Measurements from ENCODE around the gene RNF169. TPM values are rescaled to one million over a fixed set of nuclear protein-coding genes. Genes with fewer than 3 reads are reported as not detected.
"Not testable (repeated sequence)": the region's sequence is repeated elsewhere in the genome, so short reads cannot be mapped to it uniquely, and the experiment has no call there.

The RNF169 gene
- total RNA-seq, 3 donors from 2014 or later: 16.5 to 36.1 (median 27.2) TPM

DNA sequence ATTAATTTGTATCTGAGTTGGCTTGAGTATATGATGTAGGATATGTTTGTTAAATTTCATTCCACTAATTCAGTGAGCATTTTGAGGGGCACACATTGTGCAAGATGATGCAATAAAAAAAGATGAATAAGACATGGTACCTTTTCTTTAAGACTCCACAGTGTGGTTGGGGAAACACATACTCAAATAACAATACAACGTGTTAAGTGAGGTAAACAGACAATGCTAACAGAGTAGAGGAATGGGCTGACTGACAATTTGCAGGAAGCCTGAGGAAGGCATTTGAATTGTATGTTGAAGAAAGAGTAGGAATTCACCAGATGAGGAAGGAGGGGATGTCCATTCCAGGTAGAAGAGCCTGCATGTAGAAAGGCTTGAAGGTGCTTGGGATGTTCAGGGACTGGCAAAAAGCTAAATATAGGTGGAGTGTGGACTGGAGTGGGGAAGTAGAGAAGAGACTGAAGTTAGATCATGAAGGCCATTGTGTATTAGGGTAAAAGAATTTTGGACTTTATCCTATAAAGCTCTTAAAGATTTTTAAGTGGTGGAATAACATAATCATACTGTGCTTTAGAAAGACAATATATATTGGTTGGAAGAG lies 6.8 kb downstream of the RNF169 start:
- Histone ChIP-seq H3K4me3 (no peak overlapping the region), H3K36me3 (no peaks in the 10 kb centered on the region), H3K27ac (no peak overlapping the region), H3K9me3 (no peaks in the 10 kb centered on the region), H3K4me1 (no peaks in the 10 kb centered on the region), H3K27me3 (no peaks in the 10 kb centered on the region)
- DNase-seq (ENCODE audit: low spot score in 2 of 2): no peak
- intact Hi-C loops (cut with DNase I; ENCODE audit: low total_unique reads): no loop called here
- TF ChIP-seq POLR2AphosphoS5 (IDR thresholded peaks at IDR 0.05) (no peak), CTCF (IDR thresholded peaks at IDR 0.05) (no peak), POLR2A (IDR thresholded peaks at IDR 0.05) (no peak)

GRCh38 chr11:74756571-74756970 lies 7.9 kb downstream of the RNF169 start:
- intact Hi-C loops (cut with DNase I; ENCODE audit: low total_unique reads): no loop called here
- Histone ChIP-seq H3K27ac (no peak overlapping the region), H3K4me3 (no peak overlapping the region), H3K36me3 (no peaks in the 10 kb centered on the region), H3K4me1 (no peaks in the 10 kb centered on the region), H3K27me3 (no peaks in the 10 kb centered on the region), H3K9me3 (no peaks in the 10 kb centered on the region)
- TF ChIP-seq CTCF (IDR thresholded peaks at IDR 0.05): no peak
- no peak for TF ChIP-seq POLR2AphosphoS5 (IDR thresholded peaks at IDR 0.05)
- no peak for TF ChIP-seq POLR2A (IDR thresholded peaks at IDR 0.05)
- no peak for DNase-seq (ENCODE audit: low spot score in 2 of 2)

DNA sequence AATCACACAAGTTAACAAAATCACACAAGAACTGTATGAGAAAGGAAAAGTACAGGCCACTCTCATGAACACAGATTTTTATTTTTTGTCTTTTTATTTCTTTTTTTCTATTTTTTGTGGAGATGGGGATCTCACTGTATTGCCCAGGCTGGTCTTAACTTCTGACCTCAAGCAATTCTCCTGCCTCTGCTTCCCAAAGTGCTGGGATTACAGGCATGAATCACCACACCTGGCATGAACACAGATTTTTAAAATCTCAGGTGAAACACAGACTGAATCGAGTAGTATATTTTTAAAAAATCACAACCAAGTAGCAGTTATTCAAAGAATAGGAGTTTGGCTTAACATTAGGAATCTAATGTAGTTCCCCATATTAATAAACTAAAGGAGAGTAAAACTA lies 18.3 kb downstream of the RNF169 start:
- no peaks in the 10 kb centered on the region for H3K27me3 ChIP-seq
- no peaks in the 10 kb centered on the region for H3K4me1 ChIP-seq
- no peak for DNase-seq (ENCODE audit: low spot score in 2 of 2)
- no peak overlapping the region for H3K27ac ChIP-seq
- no peak overlapping the region for H3K4me3 ChIP-seq
- H3K9me3 ChIP-seq: no peaks in the 10 kb centered on the region
- no peaks in the 10 kb centered on the region for H3K36me3 ChIP-seq
- TF ChIP-seq CTCF (IDR thresholded peaks at IDR 0.05) (no peak), POLR2AphosphoS5 (IDR thresholded peaks at IDR 0.05) (no peak), POLR2A (IDR thresholded peaks at IDR 0.05) (no peak)
- intact Hi-C loops (cut with DNase I; ENCODE audit: low total_unique reads): no loop called here

DNA sequence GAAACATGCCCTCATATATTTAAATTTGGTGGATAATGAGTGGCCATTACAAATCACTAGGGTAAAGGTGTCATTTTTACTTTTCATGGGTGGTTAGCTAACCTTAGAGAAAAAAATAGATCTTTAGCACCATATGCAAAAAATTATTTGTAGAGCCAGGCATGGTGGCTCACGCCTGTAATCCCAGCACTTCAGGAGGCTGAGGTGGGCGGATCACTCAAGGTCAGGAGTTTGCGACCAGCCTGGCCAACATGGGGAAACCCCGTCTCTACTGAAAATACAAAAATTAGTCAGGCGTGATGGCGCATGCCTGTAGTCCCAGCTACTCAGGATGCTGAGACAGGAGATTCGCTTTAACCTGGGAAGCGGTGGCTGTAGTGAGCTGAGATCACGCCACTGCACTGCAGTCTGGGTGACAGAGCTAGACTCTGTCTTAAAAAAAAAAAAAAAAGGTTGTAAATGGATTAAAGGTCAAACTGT lies 19.6 kb downstream of the RNF169 start:
- H3K9me3 ChIP-seq; H3K27me3 ChIP-seq; intact Hi-C loops (cut with DNase I; ENCODE audit: low total_unique reads); H3K36me3 ChIP-seq; DNase-seq (ENCODE audit: low spot score in 2 of 2); H3K27ac ChIP-seq; H3K4me3 ChIP-seq; H3K4me1 ChIP-seq: not testable (repeated sequence)

- no peak for DNase-seq (ENCODE audit: low spot score in 2 of 2)
- no peak overlapping the region for H3K4me3 ChIP-seq
- no peaks in the 10 kb centered on the region for H3K27me3 ChIP-seq
- no peaks in the 10 kb centered on the region for H3K36me3 ChIP-seq
- H3K4me1 ChIP-seq: no peaks in the 10 kb centered on the region
- H3K9me3 ChIP-seq: no peaks in the 10 kb centered on the region
- no peak overlapping the region for H3K27ac ChIP-seq
- no peak for TF ChIP-seq CTCF (IDR thresholded peaks at IDR 0.05)
- intact Hi-C loops (cut with DNase I; ENCODE audit: low total_unique reads): no loop called here
These were observed 20.5 kb downstream of the RNF169 start for GRCh38 chr11:74769055-74769707.

All from breast epithelium (tissue), 4 donors.